ENCODE results near the gene PNPLA6. TPM values are rescaled to one million over a fixed set of nuclear protein-coding genes. Genes with fewer than 3 reads are reported as not detected.

Gene PNPLA6
- total RNA-seq, 4 donors from 2014 or later: 115 to 435 (median 147) TPM

DNA sequence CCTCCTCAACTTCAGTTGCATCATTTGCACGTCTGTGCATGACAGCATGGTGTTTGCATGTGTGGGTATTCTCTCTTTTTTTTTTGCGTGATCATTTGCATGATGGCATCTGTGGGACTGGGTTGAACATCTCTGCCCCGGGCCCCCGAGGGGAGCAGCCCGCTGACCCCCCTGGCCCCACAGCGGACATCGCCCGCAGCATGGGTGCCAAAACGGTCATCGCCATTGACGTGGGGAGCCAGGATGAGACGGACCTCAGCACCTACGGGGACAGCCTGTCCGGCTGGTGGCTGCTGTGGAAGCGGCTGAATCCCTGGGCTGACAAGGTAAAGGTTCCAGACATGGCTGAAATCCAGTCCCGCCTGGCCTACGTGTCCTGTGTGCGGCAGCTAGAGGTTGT is 23.1 kb downstream of the PNPLA6 start:
- TF ChIP-seq EP300 (IDR thresholded peaks at IDR 0.05; ENCODE audit: low read depth) (no peak), POLR2AphosphoS5 (IDR thresholded peaks at IDR 0.05) (no peak), POLR2A (IDR thresholded peaks at IDR 0.05) (no peak)
- TF ChIP-seq, protein P1, sequence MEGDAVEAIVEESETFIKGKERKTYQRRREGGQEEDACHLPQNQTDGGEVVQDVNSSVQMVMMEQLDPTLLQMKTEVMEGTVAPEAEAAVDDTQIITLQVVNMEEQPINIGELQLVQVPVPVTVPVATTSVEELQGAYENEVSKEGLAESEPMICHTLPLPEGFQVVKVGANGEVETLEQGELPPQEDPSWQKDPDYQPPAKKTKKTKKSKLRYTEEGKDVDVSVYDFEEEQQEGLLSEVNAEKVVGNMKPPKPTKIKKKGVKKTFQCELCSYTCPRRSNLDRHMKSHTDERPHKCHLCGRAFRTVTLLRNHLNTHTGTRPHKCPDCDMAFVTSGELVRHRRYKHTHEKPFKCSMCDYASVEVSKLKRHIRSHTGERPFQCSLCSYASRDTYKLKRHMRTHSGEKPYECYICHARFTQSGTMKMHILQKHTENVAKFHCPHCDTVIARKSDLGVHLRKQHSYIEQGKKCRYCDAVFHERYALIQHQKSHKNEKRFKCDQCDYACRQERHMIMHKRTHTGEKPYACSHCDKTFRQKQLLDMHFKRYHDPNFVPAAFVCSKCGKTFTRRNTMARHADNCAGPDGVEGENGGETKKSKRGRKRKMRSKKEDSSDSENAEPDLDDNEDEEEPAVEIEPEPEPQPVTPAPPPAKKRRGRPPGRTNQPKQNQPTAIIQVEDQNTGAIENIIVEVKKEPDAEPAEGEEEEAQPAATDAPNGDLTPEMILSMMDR (IDR thresholded peaks at IDR 0.05): no peak
- no peak overlapping the region for H3K4me3 ChIP-seq
- in situ Hi-C loops (cut with MboI; ENCODE audit: low pct_ligation_motif_present in 1 of 4, low pct_unique_long_range_greater_than_20kb in 1 of 4, low sequenced_read_pairs in 3 of 4): loop anchor here in 3 of 4 donors (25.0 kb wide), 2 partner anchors 196 to 254 kb away; no protein-coding TSS in a partner anchor
- H3K9me3 ChIP-seq: no peaks in the 10 kb centered on the region
- H3K4me1 ChIP-seq: no peaks in the 10 kb centered on the region
- intact Hi-C loops (cut with DNase I; ENCODE audit: low total_unique reads): no loop called here
- no peak for DNase-seq
- H3K27ac ChIP-seq: no peak overlapping the region
- WGBS, 2 donors (ENCODE audit: low coverage in 1 of 2): 90 to 100% methylated on average over 1 to 18 of the region's 18 CpGs
- peaks cover 0 to 36% (median 7%) of the 10 kb centered on the region in 4 donors for H3K36me3 ChIP-seq
- no peaks in the 10 kb centered on the region for H3K27me3 ChIP-seq

GRCh38 chr19:7559102-7559501 is 23.6 kb downstream of the PNPLA6 start:
- H3K27me3 ChIP-seq: no peaks in the 10 kb centered on the region
- H3K4me3 ChIP-seq: no peak overlapping the region
- intact Hi-C loops (cut with DNase I; ENCODE audit: low total_unique reads) (no loop called here), in situ Hi-C loops (cut with MboI; ENCODE audit: low pct_ligation_motif_present in 1 of 4, low pct_unique_long_range_greater_than_20kb in 1 of 4, low sequenced_read_pairs in 3 of 4) (loop anchor here in 3 of 4 donors (25.0 kb wide), 2 partner anchors 197 to 253 kb away; no protein-coding TSS in a partner anchor)
- no peaks in the 10 kb centered on the region for H3K4me1 ChIP-seq
- no peak overlapping the region for H3K27ac ChIP-seq
- no peaks in the 10 kb centered on the region for H3K9me3 ChIP-seq
- H3K36me3 ChIP-seq: peaks cover 0 to 36% (median 7%) of the 10 kb centered on the region in 4 donors
- 50 to 70% methylated on average over 2 to 4 of the region's 4 CpGs for WGBS, 2 donors (ENCODE audit: low coverage in 1 of 2)
- TF ChIP-seq, protein P1 (IDR thresholded peaks at IDR 0.05): no peak
- TF ChIP-seq POLR2A (IDR thresholded peaks at IDR 0.05) (no peak), EP300 (IDR thresholded peaks at IDR 0.05; ENCODE audit: low read depth) (no peak)
- no peak for DNase-seq

DNA sequence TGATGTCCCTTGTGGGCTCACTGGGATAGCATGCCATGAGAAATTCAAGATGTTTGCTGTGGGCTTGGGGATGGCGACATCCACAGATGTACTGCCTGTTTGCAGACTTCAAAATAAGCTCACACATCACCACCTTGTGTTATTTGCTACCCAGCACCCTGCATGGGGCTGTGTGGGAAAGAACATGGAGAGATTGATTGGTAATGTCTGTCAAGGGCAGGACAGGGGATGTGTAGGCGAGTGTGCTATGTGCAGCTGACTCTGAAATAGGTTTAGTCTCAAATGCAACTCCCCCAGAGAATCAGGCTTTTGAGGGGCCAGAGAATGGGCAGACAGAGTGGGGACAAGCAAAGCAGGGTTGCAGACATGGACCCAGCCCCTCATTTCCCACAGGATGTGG is 24.7 kb downstream of the PNPLA6 start:
- in situ Hi-C loops (cut with MboI; ENCODE audit: low pct_ligation_motif_present in 1 of 4, low pct_unique_long_range_greater_than_20kb in 1 of 4, low sequenced_read_pairs in 3 of 4): loop anchor here in 3 of 4 donors (10.0 to 25.0 kb wide), 4 partner anchors 125 to 252 kb away; partner anchors contain the start of gene TRAPPC5 (in 1 of the 3)
- no peak for DNase-seq
- H3K9me3 ChIP-seq: no peaks in the 10 kb centered on the region
- intact Hi-C loops (cut with DNase I; ENCODE audit: low total_unique reads): no loop called here
- no peak overlapping the region for H3K4me3 ChIP-seq
- no peak overlapping the region for H3K27ac ChIP-seq
- no peaks in the 10 kb centered on the region for H3K27me3 ChIP-seq
- WGBS, 2 donors (ENCODE audit: low coverage in 1 of 2): 92% methylated on average over 2 of the region's 2 CpGs; no CpG with 5 or more reads in 1 of the 2 donors
- TF ChIP-seq, protein P1 (IDR thresholded peaks at IDR 0.05): no peak
- TF ChIP-seq POLR2A (IDR thresholded peaks at IDR 0.05) (no peak), POLR2AphosphoS5 (IDR thresholded peaks at IDR 0.05) (no peak), EP300 (IDR thresholded peaks at IDR 0.05; ENCODE audit: low read depth) (no peak)
- peaks cover 0 to 32% (median 7%) of the 10 kb centered on the region in 4 donors for H3K36me3 ChIP-seq
- H3K4me1 ChIP-seq: no peaks in the 10 kb centered on the region

GRCh38 chr19:7561325-7561724 is 25.8 kb downstream of the PNPLA6 start:
- Histone ChIP-seq H3K27me3 (no peaks in the 10 kb centered on the region), H3K27ac (no peak overlapping the region), H3K4me3 (no peak overlapping the region), H3K4me1 (no peaks in the 10 kb centered on the region), H3K9me3 (no peaks in the 10 kb centered on the region), H3K36me3 (peaks cover 0 to 29% (median 7%) of the 10 kb centered on the region in 4 donors)
- DNase-seq: no peak
- intact Hi-C loops (cut with DNase I; ENCODE audit: low total_unique reads) (no loop called here), in situ Hi-C loops (cut with MboI; ENCODE audit: low pct_ligation_motif_present in 1 of 4, low pct_unique_long_range_greater_than_20kb in 1 of 4, low sequenced_read_pairs in 3 of 4) (loop anchor here in 3 of 4 donors (10.0 to 25.0 kb wide), 4 partner anchors 123 to 251 kb away; partner anchors contain the start of gene TRAPPC5 (in 1 of the 3))
- WGBS, 2 donors (ENCODE audit: low coverage in 1 of 2): 96% methylated on average over 16 of the region's 17 CpGs; no CpG with 5 or more reads in 1 of the 2 donors
- TF ChIP-seq POLR2A (IDR thresholded peaks at IDR 0.05) (no peak), EP300 (IDR thresholded peaks at IDR 0.05; ENCODE audit: low read depth) (no peak), POLR2AphosphoS5 (IDR thresholded peaks at IDR 0.05) (no peak)
- TF ChIP-seq, protein P1 (IDR thresholded peaks at IDR 0.05): no peak

Measured in transverse colon (tissue), 4 donors.